ENCODE data around the gene CNTNAP5.

DNA sequence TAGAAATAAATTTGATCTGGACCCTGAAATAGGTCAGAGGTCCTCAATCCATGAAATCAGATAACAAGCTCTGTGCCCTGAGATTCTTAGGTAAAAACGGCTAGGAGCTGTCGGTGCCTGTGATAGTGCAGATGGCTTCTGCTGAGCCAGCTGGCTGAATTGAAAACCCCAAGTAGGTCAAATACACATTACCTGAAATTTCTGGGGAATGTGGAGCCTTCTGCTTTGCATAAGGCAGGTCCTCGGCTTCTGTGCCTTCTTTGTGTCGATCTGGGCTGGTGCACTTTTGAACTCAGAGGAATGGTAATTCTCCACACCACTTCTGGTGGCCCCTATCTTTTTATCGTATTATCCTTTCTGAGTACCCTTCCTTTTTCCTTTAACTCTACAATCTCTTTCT, 66.6 kb downstream of the CNTNAP5 start:
- TF ChIP-seq EZH2 (optimal IDR thresholded peaks at IDR 0.05; ENCODE audit: low read depth, low read length): no peak
- TF ChIP-seq, protein P1, sequence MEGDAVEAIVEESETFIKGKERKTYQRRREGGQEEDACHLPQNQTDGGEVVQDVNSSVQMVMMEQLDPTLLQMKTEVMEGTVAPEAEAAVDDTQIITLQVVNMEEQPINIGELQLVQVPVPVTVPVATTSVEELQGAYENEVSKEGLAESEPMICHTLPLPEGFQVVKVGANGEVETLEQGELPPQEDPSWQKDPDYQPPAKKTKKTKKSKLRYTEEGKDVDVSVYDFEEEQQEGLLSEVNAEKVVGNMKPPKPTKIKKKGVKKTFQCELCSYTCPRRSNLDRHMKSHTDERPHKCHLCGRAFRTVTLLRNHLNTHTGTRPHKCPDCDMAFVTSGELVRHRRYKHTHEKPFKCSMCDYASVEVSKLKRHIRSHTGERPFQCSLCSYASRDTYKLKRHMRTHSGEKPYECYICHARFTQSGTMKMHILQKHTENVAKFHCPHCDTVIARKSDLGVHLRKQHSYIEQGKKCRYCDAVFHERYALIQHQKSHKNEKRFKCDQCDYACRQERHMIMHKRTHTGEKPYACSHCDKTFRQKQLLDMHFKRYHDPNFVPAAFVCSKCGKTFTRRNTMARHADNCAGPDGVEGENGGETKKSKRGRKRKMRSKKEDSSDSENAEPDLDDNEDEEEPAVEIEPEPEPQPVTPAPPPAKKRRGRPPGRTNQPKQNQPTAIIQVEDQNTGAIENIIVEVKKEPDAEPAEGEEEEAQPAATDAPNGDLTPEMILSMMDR (IDR thresholded peaks at IDR 0.05; ENCODE audit: low read length): no peak

Data from MM.1S (cell line).